KMS-11 (cell line): ENCODE results near the gene DPF1.

Experiments
- H2AFZ ChIP-seq: fragments of 200-600 bp; sonication (generic); 2 replicates; pipeline ENCODE4 v1.6.1; 2016; ENCODE audit warnings: antibody characterized with exemption, mixed run types, low read depth
- H3K27ac ChIP-seq: fragments of 200-600 bp; sonication (generic); 2 replicates; pipeline ENCODE4 v1.6.1; 2016; ENCODE audit warnings: mild to moderate bottlenecking, mixed run types
- H3K27me3 ChIP-seq: fragments of 200-600 bp; sonication (generic); 2 replicates; pipeline ENCODE4 v1.6.1; 2017; ENCODE audit warnings: mild to moderate bottlenecking, low read depth, mixed run types, moderate library complexity; ENCODE audit not compliant: insufficient read depth
- H3K36me3 ChIP-seq: fragments of 200-600 bp; sonication (generic); 2 replicates; pipeline ENCODE4 v1.6.1; 2017; ENCODE audit warnings: mild to moderate bottlenecking, mixed run types; ENCODE audit not compliant: insufficient read depth
- H3K4me1 ChIP-seq: fragments of 200-600 bp; sonication (generic); 2 replicates; pipeline ENCODE4 v1.6.1; 2016; ENCODE audit warnings: mild to moderate bottlenecking, low read depth, mixed run types; ENCODE audit not compliant: poor library complexity, severe bottlenecking
- H3K4me2 ChIP-seq: fragments of 200-600 bp; sonication (generic); 2 replicates; pipeline ENCODE4 v1.7.0; 2016; ENCODE audit warnings: mild to moderate bottlenecking, mixed run types
- H3K4me3 ChIP-seq: fragments of 200-600 bp; sonication (generic); IDR thresholded peaks from 2 replicates; pipeline ENCODE4 v1.6.1; 2017; ENCODE audit warnings: low read depth, low read length, mixed read lengths; ENCODE audit not compliant: insufficient read depth
- H3K79me2 ChIP-seq: fragments of 200-600 bp; sonication (generic); 2 replicates; pipeline ENCODE4 v1.6.1; 2016; ENCODE audit warnings: low read depth, mixed run types; ENCODE audit not compliant: insufficient read depth
- H3K9ac ChIP-seq: fragments of 200-600 bp; sonication (generic); 2 replicates; pipeline ENCODE4 v1.6.1; 2016; ENCODE audit warnings: mild to moderate bottlenecking, mixed run types
- H4K20me1 ChIP-seq: fragments of 200-600 bp; sonication (generic); 2 replicates; pipeline ENCODE4 v1.6.1; 2016; ENCODE audit warnings: mild to moderate bottlenecking, mixed run types; ENCODE audit not compliant: insufficient read depth
- TF ChIP-seq, protein P1 (sequence below): fragments of 200-600 bp; sonication (generic); conservative IDR thresholded peaks from 2 replicates; pipeline ENCODE4 v1.6.1; 2017; ENCODE audit warnings: low read depth, mild to moderate bottlenecking, antibody characterized with exemption, low read length, moderate library complexity, mixed read lengths

DPF1 gene

DNA sequence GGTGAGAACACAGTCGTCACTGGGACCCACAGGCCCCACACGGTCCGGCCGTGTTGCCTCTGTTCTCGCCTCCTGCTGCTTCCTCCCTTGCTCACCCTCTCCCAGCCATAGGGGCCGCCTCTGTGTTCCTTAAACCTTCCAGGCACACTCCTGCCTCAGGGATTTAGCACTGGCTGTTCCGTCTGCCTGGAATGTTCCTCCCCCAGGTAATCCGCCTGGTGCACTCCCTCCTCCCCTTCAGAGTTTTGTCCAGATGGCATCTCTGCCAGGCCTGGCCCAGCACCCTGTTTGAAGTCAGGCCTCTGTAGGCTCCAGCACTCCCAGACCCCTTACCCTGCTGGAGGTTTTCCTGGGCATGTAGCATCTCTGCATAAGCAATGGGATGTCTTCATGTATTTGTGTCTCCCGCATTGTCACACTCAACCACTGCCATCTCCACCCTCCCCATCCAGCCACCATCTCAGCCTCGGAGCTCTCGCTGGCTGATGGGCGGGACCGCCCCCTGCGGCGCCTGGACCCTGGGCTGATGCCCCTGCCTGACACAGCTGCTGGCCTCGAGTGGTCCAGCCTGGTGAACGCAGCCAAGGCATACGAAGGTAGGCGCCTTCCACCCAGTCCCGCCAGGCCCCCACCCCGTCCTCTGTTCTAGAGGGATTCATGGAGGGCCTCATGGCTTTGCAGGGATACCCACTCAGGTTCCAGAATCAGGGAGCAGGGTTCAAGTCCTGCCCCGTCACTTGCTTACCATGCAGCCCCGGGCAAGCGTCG is 25.9 kb downstream of the DPF1 start:
- no peaks in the 10 kb centered on the region for H4K20me1 ChIP-seq
- no peaks in the 10 kb centered on the region for H3K79me2 ChIP-seq
- no peaks in the 10 kb centered on the region for H3K4me1 ChIP-seq
- H2AFZ ChIP-seq, result no peak overlapping the region
- no peak overlapping the region for H3K9ac ChIP-seq
- TF ChIP-seq, protein P1, sequence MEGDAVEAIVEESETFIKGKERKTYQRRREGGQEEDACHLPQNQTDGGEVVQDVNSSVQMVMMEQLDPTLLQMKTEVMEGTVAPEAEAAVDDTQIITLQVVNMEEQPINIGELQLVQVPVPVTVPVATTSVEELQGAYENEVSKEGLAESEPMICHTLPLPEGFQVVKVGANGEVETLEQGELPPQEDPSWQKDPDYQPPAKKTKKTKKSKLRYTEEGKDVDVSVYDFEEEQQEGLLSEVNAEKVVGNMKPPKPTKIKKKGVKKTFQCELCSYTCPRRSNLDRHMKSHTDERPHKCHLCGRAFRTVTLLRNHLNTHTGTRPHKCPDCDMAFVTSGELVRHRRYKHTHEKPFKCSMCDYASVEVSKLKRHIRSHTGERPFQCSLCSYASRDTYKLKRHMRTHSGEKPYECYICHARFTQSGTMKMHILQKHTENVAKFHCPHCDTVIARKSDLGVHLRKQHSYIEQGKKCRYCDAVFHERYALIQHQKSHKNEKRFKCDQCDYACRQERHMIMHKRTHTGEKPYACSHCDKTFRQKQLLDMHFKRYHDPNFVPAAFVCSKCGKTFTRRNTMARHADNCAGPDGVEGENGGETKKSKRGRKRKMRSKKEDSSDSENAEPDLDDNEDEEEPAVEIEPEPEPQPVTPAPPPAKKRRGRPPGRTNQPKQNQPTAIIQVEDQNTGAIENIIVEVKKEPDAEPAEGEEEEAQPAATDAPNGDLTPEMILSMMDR, result no peak
- no peak overlapping the region for H3K27ac ChIP-seq
- H3K4me2 ChIP-seq, result no peak overlapping the region
- H3K27me3 ChIP-seq, result no peaks in the 10 kb centered on the region
- H3K4me3 ChIP-seq, result no peak overlapping the region
- no peaks in the 10 kb centered on the region for H3K36me3 ChIP-seq

DNA sequence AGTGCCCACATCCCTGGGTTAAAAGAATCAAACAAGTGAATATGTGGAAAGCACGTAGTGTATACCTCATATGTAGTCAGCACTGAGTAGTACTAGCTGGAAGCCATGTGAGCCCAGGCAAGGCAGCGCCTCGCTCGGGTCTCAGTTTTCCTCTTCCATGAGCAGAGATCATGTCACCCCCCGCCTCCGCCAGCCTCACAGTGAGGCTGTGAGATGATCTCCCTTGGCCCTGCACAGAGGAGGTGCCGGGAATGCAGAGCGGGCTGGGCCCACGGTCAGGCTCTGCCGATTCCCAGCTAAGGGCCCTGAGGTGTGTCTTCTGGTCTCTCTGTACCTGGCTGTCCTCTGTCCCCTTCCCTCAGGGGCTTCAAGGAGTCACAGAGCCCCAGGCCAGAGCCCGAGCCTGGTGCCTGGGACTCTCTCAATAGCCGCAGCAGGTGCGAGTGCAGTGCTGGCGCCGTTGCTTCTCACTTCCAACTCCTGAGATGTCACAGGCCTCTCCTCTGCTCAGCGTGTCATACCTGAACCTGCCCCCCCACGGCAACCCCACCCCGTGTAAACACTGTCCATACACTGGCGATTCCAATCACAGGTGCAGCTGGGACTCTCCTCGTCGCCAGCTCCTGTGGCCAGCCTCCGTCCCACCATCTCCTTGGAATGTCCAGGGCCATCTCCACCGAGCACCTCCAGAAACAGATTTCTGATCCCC is 26.9 kb downstream of the DPF1 start:
- Histone ChIP-seq H3K4me2 (no peak overlapping the region), H3K9ac (no peak overlapping the region), H3K27me3 (no peaks in the 10 kb centered on the region), H2AFZ (no peak overlapping the region), H4K20me1 (no peaks in the 10 kb centered on the region), H3K27ac (no peak overlapping the region), H3K79me2 (no peaks in the 10 kb centered on the region), H3K4me1 (no peaks in the 10 kb centered on the region), H3K4me3 (no peak overlapping the region), H3K36me3 (no peaks in the 10 kb centered on the region)
- TF ChIP-seq, protein P1, result no peak

GRCh38 chr19:38196245-38196837 is 27.7 kb downstream of the DPF1 start:
- Histone ChIP-seq H2AFZ (no peak overlapping the region), H3K4me2 (no peak overlapping the region), H3K27ac (no peak overlapping the region), H3K4me1 (no peaks in the 10 kb centered on the region), H3K36me3 (no peaks in the 10 kb centered on the region), H3K79me2 (no peaks in the 10 kb centered on the region), H4K20me1 (no peaks in the 10 kb centered on the region), H3K27me3 (no peaks in the 10 kb centered on the region), H3K9ac (no peak overlapping the region), H3K4me3 (no peak overlapping the region)
- TF ChIP-seq, protein P1, result no peak

- TF ChIP-seq, protein P1, result no peak
- Histone ChIP-seq H3K4me1 (no peaks in the 10 kb centered on the region), H3K36me3 (no peaks in the 10 kb centered on the region), H3K4me2 (no peak overlapping the region), H3K4me3 (no peak overlapping the region), H3K79me2 (no peaks in the 10 kb centered on the region), H3K9ac (no peak overlapping the region), H3K27ac (no peak overlapping the region), H2AFZ (no peak overlapping the region), H3K27me3 (no peaks in the 10 kb centered on the region), H4K20me1 (no peaks in the 10 kb centered on the region)
Measured at GRCh38 chr19:38195237-38195636, 28.8 kb downstream of the DPF1 start.
